HG03520 (cell line): ENCODE results near the gene PANK3.
"Not testable (repeated sequence)": the region's sequence is repeated elsewhere in the genome, so short reads cannot be mapped to it uniquely, and the experiment has no call there.

Experiments used
- ATAC-seq: cut with Tn5 transposase; IDR thresholded peaks from one replicate; pipeline ENCODE4 v1.9.1; 2021; ENCODE audit warnings: mild to moderate bottlenecking, moderate library complexity; ENCODE audit not compliant: unreplicated experiment

The PANK3 gene

GRCh38 chr5:168596122-168596521 is 17.0 kb upstream of the PANK3 start:
- not testable (repeated sequence) for ATAC-seq

DNA sequence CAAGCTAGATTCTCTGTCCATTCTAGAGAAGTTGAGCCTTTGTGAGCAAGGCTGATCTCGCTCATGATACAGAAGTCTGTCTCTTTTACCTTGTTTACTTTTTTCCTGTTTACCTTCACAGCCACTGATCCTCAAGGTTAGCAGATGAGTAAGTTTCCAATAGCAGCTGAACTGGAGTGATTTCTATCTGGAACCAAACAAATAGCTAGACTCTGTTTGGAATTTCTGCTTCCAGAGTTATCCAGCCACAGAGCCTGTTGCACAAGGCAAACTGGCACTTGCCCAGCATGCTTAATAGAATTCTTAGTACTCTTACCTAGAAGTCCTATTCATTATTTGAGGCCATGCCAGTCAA is 12.8 kb upstream of the PANK3 start:
- no peak for ATAC-seq

DNA sequence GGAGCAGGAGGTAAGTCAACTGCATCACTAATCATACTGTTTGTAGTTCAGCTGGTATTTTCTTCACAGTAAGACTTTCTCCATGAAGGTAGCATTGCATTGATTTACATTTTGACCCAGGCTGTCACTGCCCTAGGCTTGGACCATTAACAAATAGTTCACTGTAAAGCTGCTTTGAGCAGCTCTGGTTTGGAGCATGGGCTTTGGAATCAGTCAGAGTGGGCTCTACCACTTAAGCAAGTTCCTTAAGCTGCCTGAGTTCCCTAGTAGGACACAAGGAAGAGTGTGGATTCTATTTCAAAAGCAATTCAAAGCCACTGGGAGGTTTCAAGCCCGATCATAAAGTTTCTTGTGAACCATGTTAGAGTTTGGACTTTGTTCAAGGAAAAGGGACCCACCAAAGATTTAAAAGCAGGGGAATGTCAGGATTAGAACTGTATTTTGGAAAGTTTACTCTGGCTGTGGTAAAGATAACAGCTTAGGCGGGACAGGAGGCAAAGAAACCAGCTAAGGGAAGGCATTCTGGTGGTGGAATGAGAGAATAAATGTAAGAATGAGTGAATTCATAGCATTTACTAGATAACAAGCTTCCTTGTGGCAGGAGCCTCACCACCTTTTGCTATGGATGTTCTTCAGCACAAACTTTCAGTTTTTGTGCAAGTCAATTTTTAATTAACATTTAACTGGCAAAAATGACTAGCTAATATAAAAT is 12.3 kb upstream of the PANK3 start:
- no peak for ATAC-seq

- ATAC-seq = no peak
These were observed 11.5 kb upstream of the PANK3 start for GRCh38 chr5:168590666-168591065.

- no peak for ATAC-seq
These were observed 8.8 kb upstream of the PANK3 start for GRCh38 chr5:168587987-168588386.

- no peak for ATAC-seq
These were observed 6.1 kb upstream of the PANK3 start for GRCh38 chr5:168585119-168585856.

DNA sequence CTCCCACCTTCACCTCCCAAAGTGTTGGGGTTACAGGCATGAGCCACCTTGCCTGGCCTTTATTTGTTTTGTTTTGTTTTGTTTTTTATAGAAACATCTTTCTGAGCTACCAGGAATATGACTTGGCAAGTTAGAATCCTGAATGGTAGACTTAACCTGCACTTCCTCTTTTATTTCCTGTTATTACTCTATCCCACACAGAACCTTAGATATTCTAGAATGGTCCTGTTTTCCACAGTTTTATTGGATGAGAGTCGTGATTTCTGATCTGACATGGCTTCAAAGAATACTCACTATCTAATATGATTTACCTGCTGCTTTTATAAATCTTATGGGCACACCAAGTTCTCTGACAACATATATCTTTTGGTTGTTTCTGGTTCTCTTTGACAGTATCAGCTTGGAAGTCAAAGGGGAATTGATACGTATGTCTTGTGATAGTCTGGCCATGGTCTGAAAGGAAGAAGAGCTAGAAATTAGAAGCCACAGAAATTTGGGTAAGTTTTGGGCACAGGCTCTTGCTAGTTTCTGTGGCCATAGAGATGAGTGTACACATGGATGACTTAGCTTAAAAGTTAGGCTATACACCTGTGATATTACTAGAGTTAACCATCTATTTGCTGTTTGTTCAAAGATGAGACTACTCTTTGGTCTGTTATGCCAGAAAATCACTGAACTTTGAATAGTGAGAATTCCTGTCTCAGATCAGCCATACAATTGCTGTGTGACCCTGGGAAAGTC is 4.7 kb upstream of the PANK3 start:
- ATAC-seq = peak; percentile 30

DNA sequence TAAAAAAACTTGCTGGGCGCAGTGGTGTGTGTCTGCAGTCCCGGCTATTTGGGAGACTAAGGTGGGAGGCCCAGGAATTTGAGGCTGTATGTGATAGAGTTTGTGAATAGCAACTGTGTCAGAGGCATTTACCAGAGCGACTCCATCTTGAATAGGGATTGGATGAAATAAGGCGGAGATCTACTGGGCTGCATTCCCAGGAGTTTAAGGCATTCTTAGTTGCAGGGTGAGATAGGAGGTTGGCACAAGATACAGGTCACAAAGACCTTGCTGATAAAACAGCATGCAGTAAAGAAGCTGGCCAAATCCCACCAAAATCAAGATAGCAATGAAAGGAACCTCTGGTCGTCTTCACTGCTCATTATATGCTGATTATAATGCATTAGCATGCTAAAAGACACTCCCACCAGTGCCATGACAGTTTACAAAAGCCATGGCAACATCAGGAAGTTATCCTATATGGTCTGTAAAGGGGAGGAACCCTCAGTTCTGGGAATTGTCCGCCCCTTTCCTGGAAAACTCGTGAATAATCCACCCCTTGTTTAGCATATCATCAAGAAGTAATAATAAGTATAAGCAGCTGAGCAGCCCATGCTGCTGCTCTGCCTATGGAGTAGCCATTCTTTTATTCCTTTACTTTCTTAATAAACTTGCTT is 1.8 kb upstream of the PANK3 start:
- not testable (repeated sequence) for ATAC-seq

GRCh38 chr5:168580227-168580508 is 1.0 kb upstream of the PANK3 start:
- no peak for ATAC-seq

DNA sequence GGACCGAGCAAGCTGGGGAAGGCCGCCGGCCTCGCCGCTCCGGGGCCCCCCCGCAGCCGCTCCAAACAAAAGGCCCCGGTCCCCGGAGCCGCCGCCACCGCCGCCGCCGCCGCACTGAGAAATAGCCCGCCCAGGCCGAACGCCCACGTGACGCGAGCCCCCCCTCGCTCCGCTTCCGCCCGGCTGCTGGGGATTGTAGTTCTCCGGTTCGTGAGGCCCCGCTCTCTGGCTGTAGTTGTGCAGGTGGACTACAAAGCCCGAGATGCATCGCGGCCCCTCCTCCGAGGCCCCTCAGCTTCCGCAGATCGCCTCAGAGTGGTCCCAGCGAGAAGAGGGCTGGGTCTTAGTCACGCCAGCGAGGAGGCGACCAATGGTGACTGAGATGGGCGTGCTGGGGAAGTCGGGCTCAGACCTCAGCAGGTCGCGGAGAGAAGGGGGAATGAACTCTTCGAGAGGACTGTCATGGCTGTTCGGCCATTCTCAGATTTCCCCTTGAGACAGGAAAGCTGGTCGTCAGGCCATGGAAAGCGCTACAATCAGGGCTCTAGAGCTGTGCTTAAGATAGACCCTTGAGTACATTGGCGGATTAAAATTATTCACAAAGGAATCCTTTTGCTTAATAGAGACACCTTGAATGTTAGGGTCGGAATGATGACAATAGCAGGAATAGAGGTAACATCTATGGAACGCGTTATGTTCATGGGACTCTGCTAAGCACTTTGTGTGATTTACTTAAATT is 489 bp upstream of the PANK3 start:
- peak; percentile 89 for ATAC-seq

GRCh38 chr5:168578006-168578405 is 1.2 kb downstream of the PANK3 start:
- ATAC-seq = no peak

GRCh38 chr5:168575391-168576372 is 3.5 kb downstream of the PANK3 start:
- no peak for ATAC-seq

GRCh38 chr5:168574156-168574555 is 5.0 kb downstream of the PANK3 start:
- ATAC-seq = not testable (repeated sequence)

DNA sequence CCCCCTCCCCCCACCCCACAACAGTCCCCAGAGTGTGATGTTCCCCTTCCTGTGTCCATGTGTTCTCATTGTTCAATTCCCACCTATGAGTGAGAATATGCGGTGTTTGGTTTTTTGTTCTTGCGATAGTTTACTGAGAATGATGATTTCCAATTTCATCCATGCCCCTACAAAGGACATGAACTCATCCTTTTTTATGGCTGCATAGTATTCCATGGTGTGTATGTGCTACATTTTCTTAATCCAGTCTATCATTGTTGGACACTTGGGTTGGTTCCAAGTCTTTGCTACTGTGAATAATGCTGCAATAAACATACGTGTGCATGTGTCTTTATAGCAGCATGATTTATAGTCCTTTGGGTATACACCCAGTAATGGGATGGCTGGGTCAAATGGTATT is 5.5 kb downstream of the PANK3 start:
- ATAC-seq = not testable (repeated sequence)

DNA sequence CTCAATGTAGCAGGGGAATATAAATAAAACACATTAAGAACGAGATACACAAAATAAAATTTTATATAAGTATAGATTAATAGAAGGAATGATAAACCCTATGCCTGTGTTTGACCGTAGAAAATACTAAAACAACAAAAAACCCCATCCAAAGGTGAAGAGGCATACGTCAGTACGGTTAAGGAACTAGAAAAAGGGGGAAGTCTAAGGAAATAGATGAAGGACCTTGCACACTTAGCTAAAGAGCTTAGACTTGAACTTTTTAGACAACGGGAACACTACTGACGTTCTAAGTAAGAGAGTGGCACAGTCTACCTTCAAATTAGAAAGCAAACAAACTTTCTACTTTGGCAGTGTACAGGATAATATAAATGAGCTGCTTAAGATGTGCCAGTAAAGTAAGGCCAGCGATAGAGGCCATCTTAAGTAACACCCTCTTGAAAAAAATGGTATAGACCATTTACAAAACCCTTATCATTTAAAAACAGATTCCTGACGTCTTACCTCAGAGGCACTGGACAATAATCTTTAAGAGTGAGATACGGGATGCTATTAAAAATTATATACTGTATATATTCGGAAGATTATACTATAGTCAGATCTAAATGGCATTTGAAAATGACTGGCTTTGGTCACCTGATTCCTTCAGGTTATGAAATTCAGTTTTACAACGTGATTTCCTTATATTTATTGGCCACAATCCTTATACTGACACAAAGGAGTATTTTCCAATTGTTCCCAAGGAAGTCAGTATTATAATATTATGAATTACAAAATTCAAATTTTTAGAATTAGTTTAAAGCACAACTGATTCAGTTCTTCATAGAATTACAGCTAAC is 8.5 kb downstream of the PANK3 start:
- ATAC-seq = no peak

DNA sequence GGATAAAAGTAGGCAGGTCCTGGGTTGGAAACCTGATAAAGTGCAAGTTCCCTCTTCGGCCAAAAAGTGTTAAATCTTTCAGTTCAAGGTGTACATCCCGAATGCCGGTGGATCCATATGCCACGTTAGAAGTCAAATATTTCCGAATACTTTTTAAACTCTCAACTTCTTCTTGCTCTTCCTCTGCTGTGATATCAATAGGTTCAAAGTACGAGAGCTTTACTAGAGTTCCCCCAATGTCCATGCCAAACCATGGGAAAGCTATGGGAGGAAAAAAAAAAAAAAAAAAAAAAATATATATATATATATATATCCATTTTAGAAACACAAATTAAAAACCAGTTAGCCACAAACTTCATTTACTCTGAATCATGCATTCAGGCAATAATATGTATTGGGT is 10.4 kb downstream of the PANK3 start:
- ATAC-seq = no peak

DNA sequence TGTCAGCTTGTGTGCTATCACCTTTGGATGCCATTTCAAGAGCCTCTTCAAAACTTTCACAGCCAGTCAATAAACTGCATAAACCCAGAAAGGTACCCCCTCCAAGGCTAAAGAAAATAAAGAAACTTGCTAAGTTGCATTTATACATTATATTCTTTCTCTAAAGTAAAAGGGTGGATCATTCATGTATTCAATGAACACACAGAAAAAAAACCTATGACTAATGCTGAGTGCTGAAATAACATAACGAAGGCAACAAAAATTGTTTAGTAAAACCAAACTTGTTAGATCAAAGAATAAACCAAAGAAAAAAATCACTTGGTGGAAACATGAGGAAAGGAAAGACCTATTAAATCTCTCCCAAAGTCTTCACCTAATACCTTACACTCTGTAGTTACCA is 15.2 kb downstream of the PANK3 start:
- no peak for ATAC-seq

- no peak for ATAC-seq
These were observed 16.9 kb downstream of the PANK3 start for GRCh38 chr5:168562279-168562678.

- ATAC-seq = no peak
These were observed 21.8 kb downstream of the PANK3 start for GRCh38 chr5:168557389-168557788.
